OCI-LY3 (cell line): ENCODE results near the gene PACS2.

ENCODE experiments used
- EZH2phosphoT487 ChIP-seq: fragments of 200-600 bp; shearing (Covaris generic); IDR thresholded peaks from 2 replicates; pipeline ENCODE4 v1.6.1; 2018; ENCODE audit warnings: antibody characterized with exemption, mixed run types, low read depth
- TF ChIP-seq, protein P1 (sequence below): fragments of 200-600, 300-600 bp; sonication (generic); IDR thresholded peaks from 2 replicates; pipeline ENCODE4 v1.5.1; 2014; ENCODE audit warnings: antibody characterized with exemption, low read length, low read depth

DNA sequence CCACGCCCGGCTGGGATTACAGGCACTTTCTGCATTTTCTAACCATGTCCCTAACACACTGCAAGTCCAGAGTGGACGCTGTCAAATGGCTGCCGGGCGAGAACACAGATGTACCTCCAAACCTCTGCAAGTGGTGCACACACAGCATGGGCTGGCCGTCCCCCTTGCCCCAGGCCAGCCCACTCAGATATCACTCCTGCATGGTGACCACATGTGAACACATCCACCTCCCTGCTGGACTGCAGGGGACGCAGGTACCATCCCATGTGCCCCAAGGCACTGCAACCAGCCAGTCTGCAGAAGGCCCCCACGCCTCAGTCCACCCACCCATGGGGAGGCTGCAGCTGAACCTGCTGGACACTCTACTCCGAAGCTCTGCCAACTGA is 27.8 kb upstream of the PACS2 start:
- TF ChIP-seq, protein P1, sequence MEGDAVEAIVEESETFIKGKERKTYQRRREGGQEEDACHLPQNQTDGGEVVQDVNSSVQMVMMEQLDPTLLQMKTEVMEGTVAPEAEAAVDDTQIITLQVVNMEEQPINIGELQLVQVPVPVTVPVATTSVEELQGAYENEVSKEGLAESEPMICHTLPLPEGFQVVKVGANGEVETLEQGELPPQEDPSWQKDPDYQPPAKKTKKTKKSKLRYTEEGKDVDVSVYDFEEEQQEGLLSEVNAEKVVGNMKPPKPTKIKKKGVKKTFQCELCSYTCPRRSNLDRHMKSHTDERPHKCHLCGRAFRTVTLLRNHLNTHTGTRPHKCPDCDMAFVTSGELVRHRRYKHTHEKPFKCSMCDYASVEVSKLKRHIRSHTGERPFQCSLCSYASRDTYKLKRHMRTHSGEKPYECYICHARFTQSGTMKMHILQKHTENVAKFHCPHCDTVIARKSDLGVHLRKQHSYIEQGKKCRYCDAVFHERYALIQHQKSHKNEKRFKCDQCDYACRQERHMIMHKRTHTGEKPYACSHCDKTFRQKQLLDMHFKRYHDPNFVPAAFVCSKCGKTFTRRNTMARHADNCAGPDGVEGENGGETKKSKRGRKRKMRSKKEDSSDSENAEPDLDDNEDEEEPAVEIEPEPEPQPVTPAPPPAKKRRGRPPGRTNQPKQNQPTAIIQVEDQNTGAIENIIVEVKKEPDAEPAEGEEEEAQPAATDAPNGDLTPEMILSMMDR, result no peak
- no peak for TF ChIP-seq EZH2phosphoT487
